ENCODE measurements around the gene SLIT1. TPM values are rescaled to one million over a fixed set of nuclear protein-coding genes. Genes with fewer than 3 reads are reported as not detected.

The SLIT1 gene
- total RNA-seq, 1 donor from 2014 or later = under 0.01 TPM

DNA sequence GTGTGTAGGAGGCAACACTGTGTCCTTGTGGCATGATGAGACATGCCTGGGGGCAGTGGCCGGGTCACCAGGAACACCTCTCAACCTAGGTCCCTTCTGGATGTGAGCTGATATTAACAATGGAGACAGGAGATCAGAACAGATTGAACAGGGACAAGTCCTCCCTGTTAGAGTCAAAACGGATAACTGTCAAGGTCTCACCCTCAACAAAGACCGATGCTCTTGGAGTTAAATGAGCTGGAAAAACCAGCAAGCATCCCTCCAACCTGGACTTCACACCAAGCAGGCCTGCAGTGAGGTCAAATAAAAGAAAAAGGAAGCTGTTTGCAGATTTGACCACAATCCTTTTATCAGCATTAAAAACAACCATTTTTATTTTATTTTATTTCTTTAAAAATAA lies 49.0 kb downstream of the SLIT1 start:
- Histone ChIP-seq H3K27ac (ENCODE audit: low read depth, low read length) (no peak overlapping the region), H3K9ac (ENCODE audit: low read depth in 1 of 3, low read length in 3 of 3) (no peak overlapping the region), H3K36me3 (ENCODE audit: control insufficient read depth in 3 of 3, insufficient read depth in 3 of 3, low read length in 3 of 3) (no peaks in the 10 kb centered on the region), H3K27me3 (ENCODE audit: control insufficient read depth in 3 of 3, insufficient read depth in 3 of 3, low read length in 3 of 3) (peaks cover 5 to 18% (median 8%) of the 10 kb centered on the region in 3 donors), H3K4me1 (ENCODE audit: control insufficient read depth in 3 of 3, insufficient read depth in 3 of 3, low read length in 3 of 3) (no peaks in the 10 kb centered on the region), H3K4me3 (ENCODE audit: low read length in 3 of 3) (no peak overlapping the region), H3K9me3 (ENCODE audit: control insufficient read depth in 3 of 3, low read length in 3 of 3) (no peaks in the 10 kb centered on the region)

DNA sequence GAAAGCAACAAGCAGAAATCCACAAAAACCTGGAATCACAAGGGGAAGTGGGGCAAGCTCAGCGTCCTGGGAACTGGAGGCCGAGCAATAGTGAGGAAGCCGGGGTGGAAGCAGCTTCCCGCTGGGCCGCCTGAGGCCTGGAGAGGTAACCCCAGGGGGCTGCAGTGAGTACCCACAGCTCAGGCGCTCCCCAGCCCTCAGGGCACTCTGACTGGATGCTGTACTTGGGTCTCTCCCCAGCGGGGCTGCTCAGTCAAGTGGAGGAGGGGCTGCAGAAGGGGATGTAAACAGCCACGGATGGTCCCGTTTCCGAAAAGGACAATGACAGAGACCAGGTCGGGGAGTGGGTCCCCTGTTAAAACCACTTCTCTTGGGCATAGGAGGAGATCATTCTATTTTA lies 50.3 kb downstream of the SLIT1 start:
- Histone ChIP-seq H3K4me3 (ENCODE audit: low read length in 3 of 3) (no peak overlapping the region), H3K27me3 (ENCODE audit: control insufficient read depth in 3 of 3, insufficient read depth in 3 of 3, low read length in 3 of 3) (peaks cover 2 to 13% (median 5%) of the 10 kb centered on the region in 3 donors), H3K9ac (ENCODE audit: low read depth in 1 of 3, low read length in 3 of 3) (no peak overlapping the region), H3K36me3 (ENCODE audit: control insufficient read depth in 3 of 3, insufficient read depth in 3 of 3, low read length in 3 of 3) (no peaks in the 10 kb centered on the region), H3K4me1 (ENCODE audit: control insufficient read depth in 3 of 3, insufficient read depth in 3 of 3, low read length in 3 of 3) (no peaks in the 10 kb centered on the region), H3K27ac (ENCODE audit: low read depth, low read length) (no peak overlapping the region), H3K9me3 (ENCODE audit: control insufficient read depth in 3 of 3, low read length in 3 of 3) (no peaks in the 10 kb centered on the region)

DNA sequence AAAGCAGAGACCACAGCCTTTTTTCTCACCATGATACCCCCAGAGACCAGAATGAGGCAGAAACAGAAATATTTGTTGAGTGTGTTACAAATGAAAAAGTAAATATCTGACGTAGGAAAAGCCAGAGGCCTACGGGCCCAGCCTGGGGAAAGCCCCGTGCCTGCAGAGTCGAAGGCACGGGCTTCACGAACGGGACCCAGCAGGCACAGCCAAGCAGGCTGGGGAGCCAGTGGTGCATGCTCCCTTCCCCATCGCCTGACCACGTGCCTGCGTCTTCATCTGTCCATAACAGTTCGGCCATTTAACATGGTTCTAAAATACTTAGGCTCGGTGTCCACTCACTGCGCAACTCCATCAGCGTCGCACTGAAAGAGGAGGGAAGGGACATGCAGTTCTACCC lies 50.8 kb downstream of the SLIT1 start:
- H3K27ac ChIP-seq (ENCODE audit: low read depth, low read length) = no peak overlapping the region
- no peak overlapping the region for H3K9ac ChIP-seq (ENCODE audit: low read depth in 1 of 3, low read length in 3 of 3)
- no peak overlapping the region for H3K4me3 ChIP-seq (ENCODE audit: low read length in 3 of 3)
- H3K9me3 ChIP-seq (ENCODE audit: control insufficient read depth in 3 of 3, low read length in 3 of 3) = no peaks in the 10 kb centered on the region
- no peaks in the 10 kb centered on the region for H3K36me3 ChIP-seq (ENCODE audit: control insufficient read depth in 3 of 3, insufficient read depth in 3 of 3, low read length in 3 of 3)
- H3K4me1 ChIP-seq (ENCODE audit: control insufficient read depth in 3 of 3, insufficient read depth in 3 of 3, low read length in 3 of 3) = no peaks in the 10 kb centered on the region
- peaks cover 0 to 9% (median 1%) of the 10 kb centered on the region in 3 donors for H3K27me3 ChIP-seq (ENCODE audit: control insufficient read depth in 3 of 3, insufficient read depth in 3 of 3, low read length in 3 of 3)

DNA sequence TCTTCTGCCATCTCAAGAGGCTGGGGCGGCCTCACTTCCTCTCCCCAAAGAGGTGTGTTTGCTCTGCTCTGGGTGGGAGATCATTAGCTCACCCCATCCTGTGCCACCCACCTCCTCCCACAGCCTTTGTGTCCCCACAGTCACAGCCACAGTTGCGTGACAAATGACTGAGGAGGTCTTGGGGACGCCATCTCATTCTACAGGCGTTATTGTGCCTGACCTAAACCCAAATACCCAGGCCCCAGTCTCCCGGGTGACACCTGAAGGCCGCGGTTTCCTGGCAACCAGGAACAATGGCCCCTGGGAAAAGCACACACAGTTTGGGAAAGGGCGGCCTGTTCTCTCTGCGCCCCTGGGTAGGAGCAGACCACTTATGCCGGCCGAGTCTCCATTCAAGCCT lies 51.6 kb downstream of the SLIT1 start:
- Histone ChIP-seq H3K36me3 (ENCODE audit: control insufficient read depth in 3 of 3, insufficient read depth in 3 of 3, low read length in 3 of 3) (no peaks in the 10 kb centered on the region), H3K27me3 (ENCODE audit: control insufficient read depth in 3 of 3, insufficient read depth in 3 of 3, low read length in 3 of 3) (peaks cover 0 to 8% (median 0%) of the 10 kb centered on the region in 3 donors), H3K4me3 (ENCODE audit: low read length in 3 of 3) (no peak overlapping the region), H3K9me3 (ENCODE audit: control insufficient read depth in 3 of 3, low read length in 3 of 3) (no peaks in the 10 kb centered on the region), H3K9ac (ENCODE audit: low read depth in 1 of 3, low read length in 3 of 3) (no peak overlapping the region), H3K4me1 (ENCODE audit: control insufficient read depth in 3 of 3, insufficient read depth in 3 of 3, low read length in 3 of 3) (no peaks in the 10 kb centered on the region), H3K27ac (ENCODE audit: low read depth, low read length) (no peak overlapping the region)

DNA sequence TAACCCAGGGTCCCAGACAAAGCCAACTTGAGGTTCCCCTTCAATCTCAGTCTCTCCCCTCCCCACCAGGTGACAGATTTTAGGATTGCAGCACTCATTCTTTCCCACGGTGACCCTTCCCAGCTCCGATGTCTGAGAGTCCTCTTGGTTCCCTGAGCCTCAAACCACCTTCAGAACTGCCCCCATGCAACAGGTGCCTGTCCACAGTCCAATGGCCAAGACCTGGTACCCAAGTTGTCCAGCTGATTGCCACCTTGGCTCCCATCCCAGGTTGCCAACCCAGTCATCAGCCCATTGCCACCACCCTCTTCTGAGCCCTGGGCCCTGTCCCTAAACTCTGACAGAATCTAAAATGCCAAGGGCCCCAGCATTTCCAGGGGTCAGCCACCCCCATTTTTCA lies 53.5 kb downstream of the SLIT1 start:
- Histone ChIP-seq H3K4me3 (ENCODE audit: low read length in 3 of 3) (no peak overlapping the region), H3K9ac (ENCODE audit: low read depth in 1 of 3, low read length in 3 of 3) (no peak overlapping the region), H3K9me3 (ENCODE audit: control insufficient read depth in 3 of 3, low read length in 3 of 3) (no peaks in the 10 kb centered on the region), H3K27me3 (ENCODE audit: control insufficient read depth in 3 of 3, insufficient read depth in 3 of 3, low read length in 3 of 3) (peaks cover 0 to 8% (median 0%) of the 10 kb centered on the region in 3 donors), H3K36me3 (ENCODE audit: control insufficient read depth in 3 of 3, insufficient read depth in 3 of 3, low read length in 3 of 3) (no peaks in the 10 kb centered on the region), H3K4me1 (ENCODE audit: control insufficient read depth in 3 of 3, insufficient read depth in 3 of 3, low read length in 3 of 3) (no peaks in the 10 kb centered on the region), H3K27ac (ENCODE audit: low read depth, low read length) (no peak overlapping the region)

DNA sequence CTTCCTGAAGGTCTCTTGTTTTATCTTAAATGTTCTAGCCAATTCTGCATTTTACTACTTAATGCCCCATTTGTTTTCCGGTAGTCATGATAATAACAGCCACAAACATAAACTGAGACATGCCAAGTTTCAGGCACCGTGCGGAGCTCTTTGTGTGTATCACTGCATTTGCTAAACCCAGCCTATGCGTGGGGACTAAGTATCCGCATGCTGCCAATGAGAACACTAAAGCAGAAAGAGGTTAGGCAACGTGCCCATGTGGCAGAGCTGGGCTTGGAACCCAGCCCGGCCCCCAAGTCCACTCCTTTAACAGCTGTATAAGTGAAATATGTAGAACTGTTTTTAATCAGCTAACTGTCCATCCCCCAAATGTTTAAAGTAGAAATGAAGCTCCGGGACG lies 54.1 kb downstream of the SLIT1 start:
- H3K4me1 ChIP-seq (ENCODE audit: control insufficient read depth in 3 of 3, insufficient read depth in 3 of 3, low read length in 3 of 3) = no peaks in the 10 kb centered on the region
- no peak overlapping the region for H3K27ac ChIP-seq (ENCODE audit: low read depth, low read length)
- H3K36me3 ChIP-seq (ENCODE audit: control insufficient read depth in 3 of 3, insufficient read depth in 3 of 3, low read length in 3 of 3) = no peaks in the 10 kb centered on the region
- peaks cover 0 to 8% (median 0%) of the 10 kb centered on the region in 3 donors for H3K27me3 ChIP-seq (ENCODE audit: control insufficient read depth in 3 of 3, insufficient read depth in 3 of 3, low read length in 3 of 3)
- no peaks in the 10 kb centered on the region for H3K9me3 ChIP-seq (ENCODE audit: control insufficient read depth in 3 of 3, low read length in 3 of 3)
- no peak overlapping the region for H3K4me3 ChIP-seq (ENCODE audit: low read length in 3 of 3)
- H3K9ac ChIP-seq (ENCODE audit: low read depth in 1 of 3, low read length in 3 of 3) = no peak overlapping the region

DNA sequence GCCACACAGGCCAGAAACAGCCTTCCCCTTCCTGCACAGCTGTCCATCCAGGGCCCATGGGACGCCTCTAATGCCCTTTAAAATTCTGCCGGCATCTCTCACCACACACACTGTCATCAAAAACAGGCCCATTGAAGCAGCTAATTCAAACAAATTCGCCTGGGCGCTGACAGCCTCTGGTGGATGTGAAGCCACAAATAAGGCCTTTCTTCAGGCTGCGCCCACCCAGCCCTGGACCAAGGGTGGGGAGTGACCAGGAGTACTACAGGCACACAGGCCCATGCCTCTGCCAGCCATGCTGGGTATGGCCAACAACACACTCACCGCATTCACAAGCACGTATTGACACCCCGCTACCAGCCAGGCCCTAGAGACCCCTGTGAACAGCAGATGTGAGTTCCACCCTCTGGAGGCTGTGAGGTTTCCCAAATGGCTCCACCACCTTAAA lies 54.6 kb downstream of the SLIT1 start:
- no peaks in the 10 kb centered on the region for H3K36me3 ChIP-seq (ENCODE audit: control insufficient read depth in 3 of 3, insufficient read depth in 3 of 3, low read length in 3 of 3)
- H3K27ac ChIP-seq (ENCODE audit: low read depth, low read length) = no peak overlapping the region
- no peak overlapping the region for H3K4me3 ChIP-seq (ENCODE audit: low read length in 3 of 3)
- no peaks in the 10 kb centered on the region for H3K9me3 ChIP-seq (ENCODE audit: control insufficient read depth in 3 of 3, low read length in 3 of 3)
- H3K27me3 ChIP-seq (ENCODE audit: control insufficient read depth in 3 of 3, insufficient read depth in 3 of 3, low read length in 3 of 3) = peaks cover 0 to 8% (median 0%) of the 10 kb centered on the region in 3 donors
- H3K4me1 ChIP-seq (ENCODE audit: control insufficient read depth in 3 of 3, insufficient read depth in 3 of 3, low read length in 3 of 3) = no peaks in the 10 kb centered on the region
- no peak overlapping the region for H3K9ac ChIP-seq (ENCODE audit: low read depth in 1 of 3, low read length in 3 of 3)

DNA sequence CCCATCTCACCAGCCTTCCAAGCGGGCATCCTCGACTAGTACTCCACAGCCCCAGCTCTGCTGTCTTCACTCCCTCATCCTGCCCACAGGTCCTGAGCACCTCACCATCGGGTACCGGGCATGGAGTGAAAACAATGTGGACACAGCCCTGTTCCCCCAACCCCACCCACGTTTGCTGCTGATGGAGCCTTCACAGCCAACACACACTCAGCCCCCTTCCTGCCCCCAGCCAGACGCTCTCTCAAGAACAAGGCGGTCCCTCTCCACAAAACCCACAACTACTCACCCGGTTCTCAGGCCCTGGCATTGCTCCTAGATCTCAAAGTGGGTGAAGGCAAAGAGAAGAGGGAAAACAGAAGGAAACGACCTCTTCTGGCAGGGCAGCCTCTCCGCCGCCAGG lies 56.1 kb downstream of the SLIT1 start:
- Histone ChIP-seq H3K9ac (ENCODE audit: low read depth in 1 of 3, low read length in 3 of 3) (no peak overlapping the region), H3K4me3 (ENCODE audit: low read length in 3 of 3) (no peak overlapping the region), H3K27me3 (ENCODE audit: control insufficient read depth in 3 of 3, insufficient read depth in 3 of 3, low read length in 3 of 3) (peaks cover 0 to 8% (median 0%) of the 10 kb centered on the region in 3 donors), H3K9me3 (ENCODE audit: control insufficient read depth in 3 of 3, low read length in 3 of 3) (no peaks in the 10 kb centered on the region), H3K27ac (ENCODE audit: low read depth, low read length) (no peak overlapping the region), H3K36me3 (ENCODE audit: control insufficient read depth in 3 of 3, insufficient read depth in 3 of 3, low read length in 3 of 3) (no peaks in the 10 kb centered on the region), H3K4me1 (ENCODE audit: control insufficient read depth in 3 of 3, insufficient read depth in 3 of 3, low read length in 3 of 3) (no peaks in the 10 kb centered on the region)

DNA sequence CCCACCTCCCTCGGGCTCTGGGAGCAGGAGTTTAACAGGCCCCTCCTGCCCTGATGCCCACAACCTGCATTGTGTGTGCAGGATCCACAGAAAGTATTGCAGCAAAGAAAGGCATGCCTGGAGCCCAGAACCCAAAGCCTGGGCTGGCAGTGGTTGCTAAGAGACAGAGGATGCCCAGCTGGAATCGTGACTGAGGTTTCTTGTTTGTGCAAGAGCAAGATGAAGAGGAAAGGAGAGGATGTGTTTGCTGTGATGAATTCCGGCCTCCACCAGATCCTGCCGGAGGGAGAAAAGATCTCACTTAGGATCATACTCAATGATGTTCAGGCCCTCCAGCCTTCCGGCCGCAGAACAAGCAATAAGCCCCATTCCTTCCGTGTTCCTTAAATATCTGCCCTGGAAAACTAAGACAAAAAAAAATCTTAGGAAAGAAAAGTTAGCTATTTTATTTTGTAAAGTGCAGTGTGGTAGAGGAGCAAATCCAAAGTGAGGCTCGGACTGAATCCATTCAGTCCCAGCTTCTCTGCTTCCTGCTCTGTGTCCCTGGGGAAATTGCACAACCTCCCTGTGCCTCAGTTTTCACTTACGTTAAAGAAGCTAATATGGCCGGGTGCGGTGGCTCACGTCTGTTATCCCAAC lies 57.1 kb downstream of the SLIT1 start:
- Histone ChIP-seq H3K4me3 (ENCODE audit: low read length in 3 of 3) (no peak overlapping the region), H3K4me1 (ENCODE audit: control insufficient read depth in 3 of 3, insufficient read depth in 3 of 3, low read length in 3 of 3) (no peaks in the 10 kb centered on the region), H3K9me3 (ENCODE audit: control insufficient read depth in 3 of 3, low read length in 3 of 3) (no peaks in the 10 kb centered on the region), H3K9ac (ENCODE audit: low read depth in 1 of 3, low read length in 3 of 3) (no peak overlapping the region), H3K27ac (ENCODE audit: low read depth, low read length) (no peak overlapping the region), H3K36me3 (ENCODE audit: control insufficient read depth in 3 of 3, insufficient read depth in 3 of 3, low read length in 3 of 3) (no peaks in the 10 kb centered on the region), H3K27me3 (ENCODE audit: control insufficient read depth in 3 of 3, insufficient read depth in 3 of 3, low read length in 3 of 3) (peaks cover 0 to 8% (median 0%) of the 10 kb centered on the region in 3 donors)

DNA sequence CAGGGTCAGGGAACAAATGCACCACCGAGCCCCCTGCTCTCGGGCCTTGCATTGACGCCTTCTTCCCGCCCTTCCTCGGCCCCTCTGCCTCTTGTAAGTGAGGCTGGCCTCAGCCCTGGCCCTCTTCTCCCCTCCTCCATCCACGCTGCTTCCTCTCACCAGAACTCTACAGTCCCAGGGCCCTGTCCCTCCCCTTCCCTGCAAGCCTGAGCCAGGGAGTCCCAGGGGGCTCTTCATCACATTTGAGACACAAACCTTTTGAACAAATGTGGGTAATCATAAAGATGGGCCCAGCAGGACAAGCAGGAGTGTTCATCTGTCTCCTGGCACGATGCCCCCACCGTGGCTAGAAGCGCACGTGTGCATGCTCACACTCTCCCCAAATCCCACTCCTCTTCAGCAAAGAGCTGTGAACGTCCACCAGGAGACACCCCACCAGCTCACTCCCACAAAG lies 57.7 kb downstream of the SLIT1 start:
- Histone ChIP-seq H3K9me3 (ENCODE audit: control insufficient read depth in 3 of 3, low read length in 3 of 3) (no peaks in the 10 kb centered on the region), H3K4me1 (ENCODE audit: control insufficient read depth in 3 of 3, insufficient read depth in 3 of 3, low read length in 3 of 3) (no peaks in the 10 kb centered on the region), H3K27ac (ENCODE audit: low read depth, low read length) (no peak overlapping the region), H3K27me3 (ENCODE audit: control insufficient read depth in 3 of 3, insufficient read depth in 3 of 3, low read length in 3 of 3) (peaks cover 0 to 8% (median 0%) of the 10 kb centered on the region in 3 donors), H3K9ac (ENCODE audit: low read depth in 1 of 3, low read length in 3 of 3) (no peak overlapping the region), H3K4me3 (ENCODE audit: low read length in 3 of 3) (no peak overlapping the region), H3K36me3 (ENCODE audit: control insufficient read depth in 3 of 3, insufficient read depth in 3 of 3, low read length in 3 of 3) (no peaks in the 10 kb centered on the region)

All from skeletal muscle tissue (tissue), 4 donors.